GM19240 (cell line): Measurements from ENCODE around the gene LIN54.
A peak's percentile ranks its signal among the peaks of the same experiment; 100 is the strongest.

Experiments
- DNase-seq: peaks from one replicate; pipeline ENCODE4 v3.0.0; 2011; ENCODE audit warnings: low spot score; ENCODE audit not compliant: insufficient read length

Gene LIN54

DNA sequence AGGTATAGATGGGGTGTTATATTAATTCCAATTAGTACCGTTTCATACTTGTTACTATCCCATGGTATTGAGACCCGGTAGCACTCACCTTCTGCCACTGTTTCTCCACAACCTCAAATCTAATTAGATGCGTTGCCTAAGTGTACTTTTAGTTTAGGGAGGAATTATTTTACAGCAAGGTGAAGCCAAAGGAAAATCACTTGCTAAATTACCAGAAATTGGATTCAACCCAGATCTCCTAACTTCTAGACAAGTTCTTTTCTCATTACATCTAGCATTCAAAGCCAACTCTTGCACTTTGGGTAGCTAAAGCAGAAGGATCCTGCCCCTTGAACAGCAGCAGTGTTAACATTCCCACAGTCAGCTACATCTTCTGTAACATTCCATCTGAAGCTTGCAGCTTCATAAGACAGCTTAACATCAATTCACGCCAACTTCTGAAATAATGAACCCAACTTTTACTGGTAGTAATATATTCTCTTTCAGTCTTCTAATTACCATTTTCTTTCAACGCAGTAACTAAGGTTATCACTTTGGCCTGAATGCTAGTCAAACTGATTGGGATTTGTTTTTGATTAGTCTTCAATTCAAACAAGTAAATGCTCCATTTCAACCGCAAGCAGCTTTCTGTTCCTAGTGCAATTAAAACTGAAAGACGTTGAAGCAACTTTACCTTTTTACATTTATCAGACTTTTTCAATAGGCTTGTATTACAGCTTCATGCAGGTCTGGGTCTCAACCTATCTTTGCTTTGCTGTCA, 118.7 kb downstream of the LIN54 start:
- DNase-seq = no peak

DNA sequence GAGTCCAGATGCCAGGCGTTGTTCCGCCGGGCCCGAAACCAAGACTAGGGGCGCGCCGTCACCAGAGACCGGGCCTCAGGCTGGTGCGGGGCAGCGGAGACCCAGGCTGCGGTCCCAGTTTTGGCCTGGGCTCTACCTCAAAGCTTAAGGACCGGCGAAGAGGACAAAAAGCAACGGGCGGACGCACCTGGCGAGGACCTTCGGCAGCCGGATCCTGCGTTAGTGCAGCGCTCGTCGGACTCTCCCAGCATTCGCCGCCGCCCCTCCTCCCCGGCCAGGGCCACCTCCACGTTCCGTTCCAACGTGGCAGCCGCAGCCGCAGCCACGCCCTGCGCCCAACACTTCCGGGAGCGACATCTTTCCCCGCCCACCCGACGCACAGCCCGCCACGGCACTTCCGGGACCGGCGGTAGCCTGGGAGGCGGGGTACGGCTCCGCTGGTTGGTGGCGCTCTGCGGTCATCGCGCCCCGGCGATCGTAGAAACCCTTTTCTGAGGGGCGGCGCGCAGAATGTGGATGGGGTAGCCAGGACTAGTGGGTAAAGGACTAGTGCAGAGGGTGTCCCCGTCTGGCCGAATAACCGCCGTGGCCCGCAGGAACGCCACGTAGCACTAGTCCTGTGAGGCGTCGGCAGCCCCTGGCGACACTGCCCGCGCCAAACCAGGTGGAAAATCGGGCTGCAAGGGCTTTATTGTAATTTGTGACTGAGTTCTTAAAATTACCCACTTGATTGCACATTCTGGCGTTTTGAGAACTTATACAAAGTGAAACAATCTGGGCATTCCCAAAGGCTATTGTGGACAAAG, 119.5 kb downstream of the LIN54 start, which contains the start of gene SEC31A:
Gene SEC31A (minus strand): TSS at position 253 of the 806 bp plus-strand sequence. CDS start 9,217 bp downstream, outside the sequence.
- peak; percentile 56 for DNase-seq

DNA sequence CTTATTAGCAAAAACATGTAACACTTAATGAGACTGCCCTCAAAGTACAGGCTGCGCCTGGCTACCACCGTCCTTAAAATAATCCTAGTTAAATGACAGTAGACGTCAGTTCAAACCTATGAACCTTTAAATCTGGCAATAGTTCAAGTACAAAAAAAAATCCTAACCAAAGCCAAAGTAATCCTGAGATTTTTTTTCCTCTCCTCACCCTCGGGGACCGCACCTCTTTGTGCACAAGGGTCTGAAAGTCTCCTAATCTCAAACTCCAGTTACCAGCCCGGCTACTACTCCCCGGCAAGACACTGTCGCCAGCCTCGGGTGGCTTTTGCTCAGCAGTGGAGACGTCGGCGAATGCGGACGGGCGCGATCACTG, 120.1 kb downstream of the LIN54 start:
- no peak for DNase-seq

GRCh38 chr4:82889287-82889686, 121.3 kb downstream of the LIN54 start:
- no peak for DNase-seq

GRCh38 chr4:82886147-82886942, 124.3 kb downstream of the LIN54 start:
- no peak for DNase-seq

- no peak for DNase-seq
Measured at GRCh38 chr4:82885410-82885809, 125.2 kb downstream of the LIN54 start.
